Neural cell (in vitro differentiated cells): ENCODE results near the gene ZNF580. TPM values are rescaled to one million over a fixed set of nuclear protein-coding genes. Genes with fewer than 3 reads are reported as not detected.

Experiments
- H2AFZ ChIP-seq: fragments of 200-600, 300-800 bp; sonication (generic), shearing (Covaris generic); 2 replicates; pipeline ENCODE4 v1.6.0; 2014; ENCODE audit warnings: low read depth, mild to moderate bottlenecking, antibody characterized with exemption, low read length, moderate library complexity
- H3F3A ChIP-seq: fragments of 200-600 bp; shearing (Covaris generic); 2 replicates; pipeline ENCODE4 v1.6.1; 2016; ENCODE audit warnings: mild to moderate bottlenecking, moderate library complexity, mixed read lengths, antibody characterized with exemption, low read length; ENCODE audit not compliant: insufficient read depth, poor library complexity, severe bottlenecking
- H3K27ac ChIP-seq: fragments of 200-600, 300-800 bp; sonication (generic), shearing (Covaris generic); 2 replicates; pipeline ENCODE4 v1.5.1; 2014; ENCODE audit warnings: mild to moderate bottlenecking, low read length, moderate library complexity
- H3K27me3 ChIP-seq: fragments of 300-800, 200-600 bp; sonication (generic), shearing (Covaris generic); 2 replicates; pipeline ENCODE4 v1.6.0; 2014; ENCODE audit warnings: mild to moderate bottlenecking, low read depth, low read length, moderate library complexity; ENCODE audit not compliant: insufficient read depth
- H3K36me3 ChIP-seq: fragments of 300-800, 200-600 bp; sonication (generic), shearing (Covaris generic); 2 replicates; pipeline ENCODE4 v1.5.1; 2014; ENCODE audit warnings: mild to moderate bottlenecking, antibody characterized with exemption, low read length, moderate library complexity; ENCODE audit not compliant: insufficient read depth
- H3K4me2 ChIP-seq: fragments of 300-800, 200-600 bp; sonication (generic), shearing (Covaris generic); 2 replicates; pipeline ENCODE4 v1.6.0; 2014; ENCODE audit warnings: mild to moderate bottlenecking, low read length
- H3K4me3 ChIP-seq: fragments of 300-800, 200-600 bp; sonication (generic), shearing (Covaris generic); 2 replicates; pipeline ENCODE4 v1.5.1; 2014; ENCODE audit warnings: mild to moderate bottlenecking, low read length, moderate library complexity
- H3K79me2 ChIP-seq: fragments of 200-600 bp; shearing (Covaris generic); replicated peaks from 2 replicates; pipeline ENCODE4 v1.6.0; 2014; ENCODE audit warnings: mild to moderate bottlenecking, low read length, moderate library complexity; ENCODE audit not compliant: insufficient read depth
- H3K9ac ChIP-seq: fragments of 300-800, 200-600 bp; sonication (generic), shearing (Covaris generic); 2 replicates; pipeline ENCODE4 v1.6.1; 2016; ENCODE audit warnings: mild to moderate bottlenecking, low read length, mixed read lengths
- H3K9me2 ChIP-seq: fragments of 200-600 bp; shearing (Covaris generic); 2 replicates; pipeline ENCODE4 v1.6.1; 2016; ENCODE audit warnings: mild to moderate bottlenecking, low read length, mixed read lengths; ENCODE audit not compliant: insufficient read depth
- H3K9me3 ChIP-seq: fragments of 200-600, 300-800 bp; sonication (generic), shearing (Covaris generic); 2 replicates; pipeline ENCODE4 v1.6.1; 2016; ENCODE audit warnings: mild to moderate bottlenecking, mixed run types, low read length, moderate library complexity, mixed read lengths
- H4K20me1 ChIP-seq: fragments of 200-600 bp; shearing (Covaris generic); 2 replicates; pipeline ENCODE4 v1.6.1; 2016; ENCODE audit warnings: mild to moderate bottlenecking, mixed run types; ENCODE audit not compliant: insufficient read depth
- EP300 ChIP-seq: fragments of 450-650 bp; conservative IDR thresholded peaks from 2 replicates; pipeline ENCODE4 v1.6.1; 2014; ENCODE audit warnings: antibody characterized with exemption, mild to moderate bottlenecking, moderate library complexity; ENCODE audit not compliant: poor library complexity, severe bottlenecking
- EZH2 ChIP-seq: fragments of 200-600, 300-800 bp; shearing (Covaris generic), sonication (generic); IDR thresholded peaks from 2 replicates; pipeline ENCODE4 v1.6.1; 2014; ENCODE audit warnings: antibody characterized with exemption, low read length, borderline replicate concordance, mild to moderate bottlenecking; ENCODE audit not compliant: insufficient read depth, poor library complexity, severe bottlenecking
- MXI1 ChIP-seq: fragments of 450-650 bp; conservative IDR thresholded peaks from 2 replicates; pipeline ENCODE4 v1.6.1; 2014; ENCODE audit warnings: antibody characterized with exemption, mild to moderate bottlenecking; ENCODE audit not compliant: poor library complexity, severe bottlenecking
- POLR2AphosphoS5 ChIP-seq: IDR thresholded peaks from 2 replicates; pipeline ENCODE4 v1.6.1; 2012
- RAD21 ChIP-seq: fragments of 450-650 bp; conservative IDR thresholded peaks from 2 replicates; pipeline ENCODE4 v1.6.1; 2014; ENCODE audit warnings: antibody characterized with exemption, mild to moderate bottlenecking, moderate library complexity
- SMC3 ChIP-seq: fragments of 450-650 bp; conservative IDR thresholded peaks from 2 replicates; pipeline ENCODE4 v1.6.1; 2014; ENCODE audit warnings: antibody characterized with exemption, mild to moderate bottlenecking, moderate library complexity; ENCODE audit not compliant: poor library complexity
- TAF1 ChIP-seq: IDR thresholded peaks from 2 replicates; pipeline ENCODE4 v1.6.1; 2012; ENCODE audit warnings: low read depth
- polyA plus RNA-seq: library from polyadenylated mRNA; depleted of rRNA; stranded (reverse); fragments of >200 nt; gene quantifications from 2 replicates; pipeline ENCODE4 v1.2.3, GENCODE V29; 2014
- TF ChIP-seq, protein P1 (sequence below): fragments of 450-650 bp; IDR thresholded peaks from 2 replicates; pipeline ENCODE4 v1.5.1; 2014; ENCODE audit warnings: antibody characterized with exemption, mild to moderate bottlenecking, moderate library complexity; ENCODE audit not compliant: poor library complexity, severe bottlenecking
- TF ChIP-seq, protein P2 (sequence below): IDR thresholded peaks from 2 replicates; pipeline ENCODE4 v1.6.1; 2012; ENCODE audit warnings: borderline replicate concordance

The ZNF580 gene
- polyA plus RNA-seq, 1 donor from 2014 or later: 11.7 TPM

DNA sequence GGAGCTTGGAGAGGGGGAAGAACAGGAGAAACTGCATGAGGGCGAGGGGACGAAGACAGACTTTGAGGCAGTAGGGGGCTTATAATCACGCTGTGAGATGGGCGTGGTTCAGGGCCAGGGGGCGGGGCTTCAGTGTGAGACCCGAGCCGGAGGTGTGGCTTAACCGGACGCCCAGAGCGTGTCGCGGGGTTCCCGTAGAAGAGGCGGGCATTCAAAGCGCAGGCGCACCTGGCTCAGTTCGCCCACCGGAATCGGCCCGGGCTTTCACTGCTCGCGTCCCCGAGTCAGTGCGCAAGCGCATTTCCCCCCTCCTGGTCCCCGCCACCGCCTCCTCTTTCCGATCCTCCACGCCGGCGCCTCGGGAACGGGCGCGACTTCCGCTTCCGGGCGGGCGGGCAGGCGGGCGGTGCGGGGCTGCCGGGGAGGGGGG is 35.6 kb upstream of the ZNF580 start:
- Histone ChIP-seq H3K79me2 (peaks cover 30% of the 10 kb centered on the region), H3K4me3 (peak overlapping the region; percentile 97), H3K36me3 (peaks cover 8% of the 10 kb centered on the region), H4K20me1 (no peaks in the 10 kb centered on the region), H3K9me3 (no peaks in the 10 kb centered on the region), H3K9me2 (no peaks in the 10 kb centered on the region), H2AFZ (peak overlapping the region; percentile 41), H3K9ac (peak overlapping the region; percentile 97), H3K27ac (peak overlapping the region; percentile 91), H3F3A (no peaks in the 10 kb centered on the region), H3K4me2 (peak overlapping the region; percentile 83), H3K27me3 (no peaks in the 10 kb centered on the region)
- TF ChIP-seq RAD21 (no peak), EP300 (no peak), MXI1 (peak; percentile 34)

DNA sequence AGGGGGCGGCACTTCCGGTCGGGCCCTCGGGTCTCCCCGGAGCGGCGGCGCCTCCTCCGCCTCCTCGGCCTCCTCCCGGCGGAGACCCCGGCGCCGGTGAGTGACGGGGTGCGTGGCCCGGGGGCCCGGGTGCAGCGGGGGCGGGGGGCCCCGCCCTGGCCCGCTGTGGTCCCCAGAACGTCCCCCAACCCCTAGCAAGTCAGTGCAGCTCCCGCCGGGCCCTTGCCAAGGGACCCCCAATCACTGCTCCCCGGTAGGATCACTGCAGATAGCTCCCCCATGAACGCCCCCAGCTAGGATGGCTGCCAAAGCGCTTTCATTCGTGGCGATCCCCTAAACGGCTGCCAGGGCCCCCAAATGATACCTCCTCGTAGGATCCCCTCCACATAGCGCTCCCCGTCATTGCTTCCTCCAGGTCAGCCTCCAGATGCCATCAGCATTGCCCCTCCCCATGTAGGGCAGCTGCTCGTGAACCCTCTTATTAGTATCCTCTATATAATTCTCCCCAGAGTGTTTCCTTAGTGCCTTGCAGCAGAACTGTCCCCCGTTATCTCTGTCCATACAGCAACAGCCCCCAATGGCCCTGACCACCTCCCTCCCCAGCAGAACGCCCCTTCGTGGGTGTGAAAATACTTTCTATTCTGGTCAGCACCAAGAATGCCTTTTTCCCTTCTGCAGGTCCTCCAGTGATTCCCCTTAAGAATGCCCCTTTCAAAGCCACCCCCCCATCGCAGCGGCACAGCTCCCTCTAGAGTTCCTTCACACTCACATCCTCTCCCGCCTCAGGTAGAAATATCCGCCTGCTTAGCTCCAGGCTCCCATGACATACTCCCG is 34.9 kb upstream of the ZNF580 start, which contains the start of gene ZNF865:
ZNF865 (plus strand) TSS at position 11 of the 834 bp plus-strand sequence. CDS start 7,972 bp downstream, outside the sequence.
- no peaks in the 10 kb centered on the region for H3K27me3 ChIP-seq
- H3K9me3 ChIP-seq: no peaks in the 10 kb centered on the region
- H3K4me3 ChIP-seq: peak within 1 kb of the TSS; percentile 97
- peak within 1 kb of the TSS; percentile 97 for H3K27ac ChIP-seq
- peak within 1 kb of the TSS; percentile 65 for H2AFZ ChIP-seq
- H3K9me2 ChIP-seq: no peaks in the 10 kb centered on the region
- H3K36me3 ChIP-seq: peaks cover 8% of the 10 kb centered on the region
- no peak for TF ChIP-seq MXI1
- peak; percentile 84 for TF ChIP-seq SMC3
- peak; percentile 83 for TF ChIP-seq RAD21
- no peak for TF ChIP-seq TAF1
- no peak for TF ChIP-seq EZH2
- TF ChIP-seq EP300: no peak
- TF ChIP-seq, protein P1, sequence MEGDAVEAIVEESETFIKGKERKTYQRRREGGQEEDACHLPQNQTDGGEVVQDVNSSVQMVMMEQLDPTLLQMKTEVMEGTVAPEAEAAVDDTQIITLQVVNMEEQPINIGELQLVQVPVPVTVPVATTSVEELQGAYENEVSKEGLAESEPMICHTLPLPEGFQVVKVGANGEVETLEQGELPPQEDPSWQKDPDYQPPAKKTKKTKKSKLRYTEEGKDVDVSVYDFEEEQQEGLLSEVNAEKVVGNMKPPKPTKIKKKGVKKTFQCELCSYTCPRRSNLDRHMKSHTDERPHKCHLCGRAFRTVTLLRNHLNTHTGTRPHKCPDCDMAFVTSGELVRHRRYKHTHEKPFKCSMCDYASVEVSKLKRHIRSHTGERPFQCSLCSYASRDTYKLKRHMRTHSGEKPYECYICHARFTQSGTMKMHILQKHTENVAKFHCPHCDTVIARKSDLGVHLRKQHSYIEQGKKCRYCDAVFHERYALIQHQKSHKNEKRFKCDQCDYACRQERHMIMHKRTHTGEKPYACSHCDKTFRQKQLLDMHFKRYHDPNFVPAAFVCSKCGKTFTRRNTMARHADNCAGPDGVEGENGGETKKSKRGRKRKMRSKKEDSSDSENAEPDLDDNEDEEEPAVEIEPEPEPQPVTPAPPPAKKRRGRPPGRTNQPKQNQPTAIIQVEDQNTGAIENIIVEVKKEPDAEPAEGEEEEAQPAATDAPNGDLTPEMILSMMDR: peak; percentile 92
- peak; percentile 48 for TF ChIP-seq POLR2AphosphoS5
- TF ChIP-seq, protein P2, sequence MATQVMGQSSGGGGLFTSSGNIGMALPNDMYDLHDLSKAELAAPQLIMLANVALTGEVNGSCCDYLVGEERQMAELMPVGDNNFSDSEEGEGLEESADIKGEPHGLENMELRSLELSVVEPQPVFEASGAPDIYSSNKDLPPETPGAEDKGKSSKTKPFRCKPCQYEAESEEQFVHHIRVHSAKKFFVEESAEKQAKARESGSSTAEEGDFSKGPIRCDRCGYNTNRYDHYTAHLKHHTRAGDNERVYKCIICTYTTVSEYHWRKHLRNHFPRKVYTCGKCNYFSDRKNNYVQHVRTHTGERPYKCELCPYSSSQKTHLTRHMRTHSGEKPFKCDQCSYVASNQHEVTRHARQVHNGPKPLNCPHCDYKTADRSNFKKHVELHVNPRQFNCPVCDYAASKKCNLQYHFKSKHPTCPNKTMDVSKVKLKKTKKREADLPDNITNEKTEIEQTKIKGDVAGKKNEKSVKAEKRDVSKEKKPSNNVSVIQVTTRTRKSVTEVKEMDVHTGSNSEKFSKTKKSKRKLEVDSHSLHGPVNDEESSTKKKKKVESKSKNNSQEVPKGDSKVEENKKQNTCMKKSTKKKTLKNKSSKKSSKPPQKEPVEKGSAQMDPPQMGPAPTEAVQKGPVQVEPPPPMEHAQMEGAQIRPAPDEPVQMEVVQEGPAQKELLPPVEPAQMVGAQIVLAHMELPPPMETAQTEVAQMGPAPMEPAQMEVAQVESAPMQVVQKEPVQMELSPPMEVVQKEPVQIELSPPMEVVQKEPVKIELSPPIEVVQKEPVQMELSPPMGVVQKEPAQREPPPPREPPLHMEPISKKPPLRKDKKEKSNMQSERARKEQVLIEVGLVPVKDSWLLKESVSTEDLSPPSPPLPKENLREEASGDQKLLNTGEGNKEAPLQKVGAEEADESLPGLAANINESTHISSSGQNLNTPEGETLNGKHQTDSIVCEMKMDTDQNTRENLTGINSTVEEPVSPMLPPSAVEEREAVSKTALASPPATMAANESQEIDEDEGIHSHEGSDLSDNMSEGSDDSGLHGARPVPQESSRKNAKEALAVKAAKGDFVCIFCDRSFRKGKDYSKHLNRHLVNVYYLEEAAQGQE: no peak
- H3K9ac ChIP-seq: peak within 1 kb of the TSS; percentile 97
- H3K79me2 ChIP-seq: peaks cover 30% of the 10 kb centered on the region
- no peaks in the 10 kb centered on the region for H3F3A ChIP-seq
- H4K20me1 ChIP-seq: no peaks in the 10 kb centered on the region
- H3K4me2 ChIP-seq: peak within 1 kb of the TSS; percentile 87
